Measurements from ENCODE around the gene GFM1.

The GFM1 gene

DNA sequence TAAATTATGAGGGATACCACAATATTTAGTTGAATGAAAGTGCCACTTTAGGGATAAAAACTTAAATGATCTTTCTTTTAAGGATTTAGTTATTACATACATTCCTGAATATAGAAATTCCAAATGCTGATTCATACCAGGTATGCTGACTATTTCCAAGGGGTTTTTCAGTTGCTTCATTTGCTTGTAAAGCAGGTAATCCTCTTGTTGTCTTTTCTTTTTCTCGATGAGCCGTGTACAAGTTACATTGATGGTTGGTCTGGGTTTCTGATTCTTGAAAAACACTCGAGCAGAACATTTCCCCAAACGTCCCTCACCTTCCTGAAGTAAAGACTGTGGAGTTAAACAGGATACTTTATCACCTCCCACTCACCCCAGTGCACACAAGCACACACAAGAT is 66.3 kb downstream of the GFM1 start:
- no peak for TF ChIP-seq POLR2AphosphoS5 (IDR thresholded peaks at IDR 0.05; ENCODE audit: low read depth)
- TF ChIP-seq, protein P1, sequence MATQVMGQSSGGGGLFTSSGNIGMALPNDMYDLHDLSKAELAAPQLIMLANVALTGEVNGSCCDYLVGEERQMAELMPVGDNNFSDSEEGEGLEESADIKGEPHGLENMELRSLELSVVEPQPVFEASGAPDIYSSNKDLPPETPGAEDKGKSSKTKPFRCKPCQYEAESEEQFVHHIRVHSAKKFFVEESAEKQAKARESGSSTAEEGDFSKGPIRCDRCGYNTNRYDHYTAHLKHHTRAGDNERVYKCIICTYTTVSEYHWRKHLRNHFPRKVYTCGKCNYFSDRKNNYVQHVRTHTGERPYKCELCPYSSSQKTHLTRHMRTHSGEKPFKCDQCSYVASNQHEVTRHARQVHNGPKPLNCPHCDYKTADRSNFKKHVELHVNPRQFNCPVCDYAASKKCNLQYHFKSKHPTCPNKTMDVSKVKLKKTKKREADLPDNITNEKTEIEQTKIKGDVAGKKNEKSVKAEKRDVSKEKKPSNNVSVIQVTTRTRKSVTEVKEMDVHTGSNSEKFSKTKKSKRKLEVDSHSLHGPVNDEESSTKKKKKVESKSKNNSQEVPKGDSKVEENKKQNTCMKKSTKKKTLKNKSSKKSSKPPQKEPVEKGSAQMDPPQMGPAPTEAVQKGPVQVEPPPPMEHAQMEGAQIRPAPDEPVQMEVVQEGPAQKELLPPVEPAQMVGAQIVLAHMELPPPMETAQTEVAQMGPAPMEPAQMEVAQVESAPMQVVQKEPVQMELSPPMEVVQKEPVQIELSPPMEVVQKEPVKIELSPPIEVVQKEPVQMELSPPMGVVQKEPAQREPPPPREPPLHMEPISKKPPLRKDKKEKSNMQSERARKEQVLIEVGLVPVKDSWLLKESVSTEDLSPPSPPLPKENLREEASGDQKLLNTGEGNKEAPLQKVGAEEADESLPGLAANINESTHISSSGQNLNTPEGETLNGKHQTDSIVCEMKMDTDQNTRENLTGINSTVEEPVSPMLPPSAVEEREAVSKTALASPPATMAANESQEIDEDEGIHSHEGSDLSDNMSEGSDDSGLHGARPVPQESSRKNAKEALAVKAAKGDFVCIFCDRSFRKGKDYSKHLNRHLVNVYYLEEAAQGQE (IDR thresholded peaks at IDR 0.05; ENCODE audit: insufficient replicate concordance, low read depth): no peak
- TF ChIP-seq GABPA (IDR thresholded peaks at IDR 0.05; ENCODE audit: low read depth): no peak
- no peak for TF ChIP-seq SPI1 (IDR thresholded peaks at IDR 0.05; ENCODE audit: borderline replicate concordance, low read depth)
- TF ChIP-seq, protein P2, sequence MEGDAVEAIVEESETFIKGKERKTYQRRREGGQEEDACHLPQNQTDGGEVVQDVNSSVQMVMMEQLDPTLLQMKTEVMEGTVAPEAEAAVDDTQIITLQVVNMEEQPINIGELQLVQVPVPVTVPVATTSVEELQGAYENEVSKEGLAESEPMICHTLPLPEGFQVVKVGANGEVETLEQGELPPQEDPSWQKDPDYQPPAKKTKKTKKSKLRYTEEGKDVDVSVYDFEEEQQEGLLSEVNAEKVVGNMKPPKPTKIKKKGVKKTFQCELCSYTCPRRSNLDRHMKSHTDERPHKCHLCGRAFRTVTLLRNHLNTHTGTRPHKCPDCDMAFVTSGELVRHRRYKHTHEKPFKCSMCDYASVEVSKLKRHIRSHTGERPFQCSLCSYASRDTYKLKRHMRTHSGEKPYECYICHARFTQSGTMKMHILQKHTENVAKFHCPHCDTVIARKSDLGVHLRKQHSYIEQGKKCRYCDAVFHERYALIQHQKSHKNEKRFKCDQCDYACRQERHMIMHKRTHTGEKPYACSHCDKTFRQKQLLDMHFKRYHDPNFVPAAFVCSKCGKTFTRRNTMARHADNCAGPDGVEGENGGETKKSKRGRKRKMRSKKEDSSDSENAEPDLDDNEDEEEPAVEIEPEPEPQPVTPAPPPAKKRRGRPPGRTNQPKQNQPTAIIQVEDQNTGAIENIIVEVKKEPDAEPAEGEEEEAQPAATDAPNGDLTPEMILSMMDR (IDR thresholded peaks at IDR 0.05; ENCODE audit: insufficient read depth, low read length): no peak
- H3K27ac ChIP-seq (replicated peaks): no peak overlapping the region
- DNase-seq (ENCODE audit: low read depth in 1 of 2, low spot score in 1 of 2): no peak
- H3K27me3 ChIP-seq (ENCODE audit: insufficient read depth, poor library complexity, severe bottlenecking): no peaks in the 10 kb centered on the region
- H3K4me3 ChIP-seq (replicated peaks; ENCODE audit: insufficient read depth, low read length): no peak overlapping the region

DNA sequence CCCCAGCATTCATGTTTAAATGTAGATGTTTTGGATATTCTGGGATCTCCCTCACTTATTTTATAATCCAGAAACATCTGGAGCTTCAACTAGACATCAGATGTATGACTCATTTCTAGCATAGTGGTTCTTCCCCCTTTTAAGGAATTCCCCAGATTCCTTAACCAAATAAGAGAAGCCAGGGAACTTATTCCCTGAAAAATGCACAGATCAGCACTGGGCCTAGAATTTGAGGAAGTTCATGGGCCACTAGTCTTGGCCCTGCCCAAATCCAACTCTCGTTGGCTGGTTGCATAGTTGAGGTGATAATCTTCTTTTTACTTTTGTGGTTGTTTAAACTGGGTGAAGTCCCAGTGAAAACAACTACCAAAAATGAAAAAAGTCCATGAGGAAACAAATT is 67.6 kb downstream of the GFM1 start:
- Histone ChIP-seq H3K27ac (replicated peaks) (no peak overlapping the region), H3K27me3 (ENCODE audit: insufficient read depth, poor library complexity, severe bottlenecking) (no peaks in the 10 kb centered on the region), H3K4me3 (replicated peaks; ENCODE audit: insufficient read depth, low read length) (no peak overlapping the region)
- TF ChIP-seq SPI1 (IDR thresholded peaks at IDR 0.05; ENCODE audit: borderline replicate concordance, low read depth) (no peak), POLR2AphosphoS5 (IDR thresholded peaks at IDR 0.05; ENCODE audit: low read depth) (no peak)
- TF ChIP-seq, protein P2 (IDR thresholded peaks at IDR 0.05; ENCODE audit: insufficient read depth, low read length): no peak
- TF ChIP-seq, protein P1 (IDR thresholded peaks at IDR 0.05; ENCODE audit: insufficient replicate concordance, low read depth): no peak
- no peak for DNase-seq (ENCODE audit: low read depth in 1 of 2, low spot score in 1 of 2)

DNA sequence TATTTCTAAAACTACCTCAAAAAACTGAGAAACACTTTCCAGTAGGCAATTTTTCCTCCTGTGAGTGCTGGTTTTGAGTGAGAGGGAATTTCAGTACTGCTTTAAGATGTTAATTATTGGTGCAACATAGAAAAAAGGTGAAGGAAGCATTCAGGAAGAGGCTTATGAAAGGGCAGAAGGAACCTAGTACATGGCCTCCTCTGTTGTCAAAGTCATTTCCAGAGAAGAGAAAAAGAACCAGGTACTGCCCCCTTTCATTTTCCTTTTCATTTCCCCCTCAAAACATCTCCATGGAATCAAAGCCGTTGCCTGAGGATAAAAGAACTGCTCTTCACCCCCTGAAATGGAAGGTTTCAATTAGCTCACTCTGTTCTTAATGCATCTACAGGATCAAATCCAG is 68.1 kb downstream of the GFM1 start:
- Histone ChIP-seq H3K4me3 (replicated peaks; ENCODE audit: insufficient read depth, low read length) (no peak overlapping the region), H3K27ac (replicated peaks) (peak overlapping the region; percentile 23; the same call in 1 of the 2 replicates), H3K27me3 (ENCODE audit: insufficient read depth, poor library complexity, severe bottlenecking) (no peaks in the 10 kb centered on the region)
- DNase-seq (ENCODE audit: low read depth in 1 of 2, low spot score in 1 of 2): no peak
- TF ChIP-seq, protein P2 (IDR thresholded peaks at IDR 0.05; ENCODE audit: insufficient read depth, low read length): no peak
- no peak for TF ChIP-seq SPI1 (IDR thresholded peaks at IDR 0.05; ENCODE audit: borderline replicate concordance, low read depth)
- TF ChIP-seq GABPA (IDR thresholded peaks at IDR 0.05; ENCODE audit: low read depth): no peak
- no peak for TF ChIP-seq POLR2AphosphoS5 (IDR thresholded peaks at IDR 0.05; ENCODE audit: low read depth)
- TF ChIP-seq, protein P1 (IDR thresholded peaks at IDR 0.05; ENCODE audit: insufficient replicate concordance, low read depth): no peak

Data from HL-60 (cell line).